Measurements from ENCODE around the gene SSUH2. TPM values are rescaled to one million over a fixed set of nuclear protein-coding genes. Genes with fewer than 3 reads are reported as not detected.

Gene SSUH2
- total and polyA plus RNA-seq, 2 donors from 2014 or later: 0.44 to 0.88 TPM

DNA sequence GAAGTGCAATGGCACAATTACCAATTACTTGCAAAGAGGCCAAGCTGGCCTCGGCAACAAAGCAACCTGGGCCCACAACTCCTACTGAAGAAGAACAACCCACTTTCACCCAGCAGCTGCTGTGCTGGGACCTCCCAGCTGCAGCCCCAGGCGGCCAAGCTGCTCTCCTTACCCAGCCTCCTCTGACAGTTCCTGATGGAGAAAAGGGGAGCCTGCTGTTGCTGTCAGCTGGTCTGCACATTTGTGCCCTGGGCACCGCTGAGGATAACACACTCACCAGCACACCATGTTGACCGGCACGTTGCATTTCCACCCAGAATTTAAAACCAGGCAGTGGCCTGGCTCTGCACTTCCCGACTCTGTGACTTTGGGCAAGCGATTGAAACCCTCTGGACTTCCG is 33.6 kb downstream of the SSUH2 start:
- no peaks in the 10 kb centered on the region for H3K27me3 ChIP-seq (ENCODE audit: control insufficient read depth, insufficient read depth, low read length)
- intact Hi-C loops (cut with DNase I): no loop called here
- no peaks in the 10 kb centered on the region for H3K4me1 ChIP-seq (ENCODE audit: control insufficient read depth in 2 of 3, insufficient read depth in 2 of 3, low read depth in 1 of 3, low read length in 3 of 3)
- no peak for DNase-seq
- H3K27ac ChIP-seq (ENCODE audit: low read depth in 2 of 2, low read length in 2 of 2): no peak overlapping the region
- H3K36me3 ChIP-seq (ENCODE audit: control insufficient read depth in 2 of 3, insufficient read depth in 3 of 3, low read length in 3 of 3): no peaks in the 10 kb centered on the region
- H3K4me3 ChIP-seq (ENCODE audit: low read length in 3 of 3): no peak overlapping the region
- TF ChIP-seq, protein P1, sequence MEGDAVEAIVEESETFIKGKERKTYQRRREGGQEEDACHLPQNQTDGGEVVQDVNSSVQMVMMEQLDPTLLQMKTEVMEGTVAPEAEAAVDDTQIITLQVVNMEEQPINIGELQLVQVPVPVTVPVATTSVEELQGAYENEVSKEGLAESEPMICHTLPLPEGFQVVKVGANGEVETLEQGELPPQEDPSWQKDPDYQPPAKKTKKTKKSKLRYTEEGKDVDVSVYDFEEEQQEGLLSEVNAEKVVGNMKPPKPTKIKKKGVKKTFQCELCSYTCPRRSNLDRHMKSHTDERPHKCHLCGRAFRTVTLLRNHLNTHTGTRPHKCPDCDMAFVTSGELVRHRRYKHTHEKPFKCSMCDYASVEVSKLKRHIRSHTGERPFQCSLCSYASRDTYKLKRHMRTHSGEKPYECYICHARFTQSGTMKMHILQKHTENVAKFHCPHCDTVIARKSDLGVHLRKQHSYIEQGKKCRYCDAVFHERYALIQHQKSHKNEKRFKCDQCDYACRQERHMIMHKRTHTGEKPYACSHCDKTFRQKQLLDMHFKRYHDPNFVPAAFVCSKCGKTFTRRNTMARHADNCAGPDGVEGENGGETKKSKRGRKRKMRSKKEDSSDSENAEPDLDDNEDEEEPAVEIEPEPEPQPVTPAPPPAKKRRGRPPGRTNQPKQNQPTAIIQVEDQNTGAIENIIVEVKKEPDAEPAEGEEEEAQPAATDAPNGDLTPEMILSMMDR (IDR thresholded peaks at IDR 0.05; ENCODE audit: borderline replicate concordance, extremely low read depth, insufficient read depth): no peak
- FAIRE-seq: no peak
- no peak overlapping the region for H3K9ac ChIP-seq (ENCODE audit: low read length in 3 of 3)
- H3K9me3 ChIP-seq (ENCODE audit: control insufficient read depth in 2 of 3, insufficient read depth in 1 of 3, low read length in 3 of 3): no peaks in the 10 kb centered on the region

DNA sequence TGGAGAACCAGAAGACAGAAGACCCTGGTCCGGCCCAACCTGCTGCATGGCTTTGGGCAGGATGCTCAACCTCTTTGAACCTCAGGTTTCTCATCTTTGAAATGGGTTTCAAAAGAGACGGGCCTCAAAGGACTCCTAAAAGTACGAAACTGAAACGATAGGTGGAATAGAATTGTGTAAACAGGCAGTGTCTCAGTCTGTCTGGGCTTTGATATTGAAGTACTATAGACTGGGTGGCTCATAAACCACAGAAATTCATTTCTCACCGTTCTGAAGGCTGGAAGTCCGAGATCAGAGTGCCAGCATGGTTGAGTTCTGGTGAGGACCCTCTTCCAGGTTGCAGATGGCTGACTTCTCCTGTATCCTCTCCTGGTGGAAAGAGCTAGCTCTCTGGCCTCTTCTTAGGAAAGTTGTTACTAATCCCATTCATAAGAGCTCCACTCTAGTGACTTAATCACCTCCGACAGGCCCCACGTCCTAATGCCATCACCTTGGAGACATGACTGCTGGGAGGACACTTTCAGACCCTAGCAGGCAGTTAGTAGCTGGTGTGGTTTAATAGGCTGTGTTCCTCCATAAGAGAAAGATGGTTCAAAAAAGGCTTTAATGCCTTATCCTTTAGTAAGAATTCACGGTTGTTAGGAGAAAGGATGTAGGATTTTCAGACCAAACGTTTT is 35.7 kb downstream of the SSUH2 start:
- intact Hi-C loops (cut with DNase I): loop anchor here (10.0 kb wide), 1 partner anchor 184 kb away; no protein-coding TSS in a partner anchor
- Histone ChIP-seq H3K27me3 (ENCODE audit: control insufficient read depth, insufficient read depth, low read length) (no peaks in the 10 kb centered on the region), H3K9me3 (ENCODE audit: control insufficient read depth in 2 of 3, insufficient read depth in 1 of 3, low read length in 3 of 3) (no peaks in the 10 kb centered on the region), H3K4me3 (ENCODE audit: low read length in 3 of 3) (no peak overlapping the region), H3K27ac (ENCODE audit: low read depth in 2 of 2, low read length in 2 of 2) (no peak overlapping the region), H3K4me1 (ENCODE audit: control insufficient read depth in 2 of 3, insufficient read depth in 2 of 3, low read depth in 1 of 3, low read length in 3 of 3) (no peaks in the 10 kb centered on the region), H3K36me3 (ENCODE audit: control insufficient read depth in 2 of 3, insufficient read depth in 3 of 3, low read length in 3 of 3) (no peaks in the 10 kb centered on the region), H3K9ac (ENCODE audit: low read length in 3 of 3) (no peak overlapping the region)
- FAIRE-seq: no peak
- no peak for DNase-seq
- TF ChIP-seq, protein P1 (IDR thresholded peaks at IDR 0.05; ENCODE audit: borderline replicate concordance, extremely low read depth, insufficient read depth): no peak

- Histone ChIP-seq H3K36me3 (ENCODE audit: control insufficient read depth in 2 of 3, insufficient read depth in 3 of 3, low read length in 3 of 3) (no peaks in the 10 kb centered on the region), H3K9ac (ENCODE audit: low read length in 3 of 3) (no peak overlapping the region), H3K4me1 (ENCODE audit: control insufficient read depth in 2 of 3, insufficient read depth in 2 of 3, low read depth in 1 of 3, low read length in 3 of 3) (no peaks in the 10 kb centered on the region), H3K27me3 (ENCODE audit: control insufficient read depth, insufficient read depth, low read length) (no peaks in the 10 kb centered on the region), H3K9me3 (ENCODE audit: control insufficient read depth in 2 of 3, insufficient read depth in 1 of 3, low read length in 3 of 3) (no peaks in the 10 kb centered on the region), H3K27ac (ENCODE audit: low read depth in 2 of 2, low read length in 2 of 2) (no peak overlapping the region), H3K4me3 (ENCODE audit: low read length in 3 of 3) (no peak overlapping the region)
- intact Hi-C loops (cut with DNase I): loop anchor here (10.0 kb wide), 1 partner anchor 183 kb away; no protein-coding TSS in a partner anchor
- FAIRE-seq (no peak), DNase-seq (peak in 1 of 5 donors; percentile 49)
- TF ChIP-seq, protein P1 (IDR thresholded peaks at IDR 0.05; ENCODE audit: borderline replicate concordance, extremely low read depth, insufficient read depth): no peak
Measured at GRCh38 chr3:8608041-8608790, 36.4 kb downstream of the SSUH2 start.
